ENCODE results near the gene CLBA1.

DNA sequence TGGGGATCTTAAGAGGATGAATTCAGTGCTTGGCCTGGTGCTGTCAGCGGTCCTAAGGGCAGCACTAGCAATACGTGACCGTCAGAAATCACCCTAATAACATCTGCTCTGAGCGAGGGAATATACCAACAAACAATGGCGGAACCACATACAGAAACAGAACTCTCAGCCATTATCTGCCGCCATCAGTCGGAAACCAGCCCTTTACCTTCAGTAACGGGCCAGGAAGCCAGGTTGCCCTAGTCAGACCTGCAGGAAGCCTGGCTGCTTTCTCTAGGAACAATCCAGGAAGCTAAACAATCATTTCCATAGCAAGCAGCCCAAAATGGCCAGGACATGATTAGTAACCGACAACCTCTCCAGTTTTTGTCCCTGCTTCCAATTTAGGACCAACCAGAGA lies 29.7 kb downstream of the CLBA1 start:
- TF ChIP-seq EZH2phosphoT487 (IDR thresholded peaks at IDR 0.05; ENCODE audit: borderline replicate concordance) (no peak), CTCF (conservative IDR thresholded peaks at IDR 0.05; ENCODE audit: low read length) (no peak)

All from Loucy (cell line).